Transverse colon (tissue), 4 donors: ENCODE data around the gene CBFA2T2.

ENCODE experiments used
- POLR2A ChIP-seq: fragments of 450-650 bp; IDR thresholded peaks from one replicate; pipeline ENCODE4 v1.6.1; 2016; ENCODE audit warnings: antibody characterized with exemption, mild to moderate bottlenecking, moderate library complexity
- POLR2AphosphoS5 ChIP-seq, 3 donors: sonication (generic); formaldehyde crosslinking; IDR thresholded peaks; one replicate each; pipeline ENCODE4 v1.6.1; 2016; ENCODE audit warnings: antibody characterized with exemption in 3 of 3
- TF ChIP-seq, protein P1 (sequence below), 5 experiments: fragments of 200-600 bp in 3 of 5; fragments of 450-650 bp in 2 of 5; sonication (generic) in 3 of 5; IDR thresholded peaks; 1 replicate in 2 of 5; 2 replicates in 3 of 5; pipeline ENCODE4 v1.5.1; 2016 to 2017; ENCODE audit warnings: antibody characterized with exemption in 5 of 5, inconsistent platforms in 3 of 5, mild to moderate bottlenecking in 2 of 5, moderate library complexity in 1 of 5

DNA sequence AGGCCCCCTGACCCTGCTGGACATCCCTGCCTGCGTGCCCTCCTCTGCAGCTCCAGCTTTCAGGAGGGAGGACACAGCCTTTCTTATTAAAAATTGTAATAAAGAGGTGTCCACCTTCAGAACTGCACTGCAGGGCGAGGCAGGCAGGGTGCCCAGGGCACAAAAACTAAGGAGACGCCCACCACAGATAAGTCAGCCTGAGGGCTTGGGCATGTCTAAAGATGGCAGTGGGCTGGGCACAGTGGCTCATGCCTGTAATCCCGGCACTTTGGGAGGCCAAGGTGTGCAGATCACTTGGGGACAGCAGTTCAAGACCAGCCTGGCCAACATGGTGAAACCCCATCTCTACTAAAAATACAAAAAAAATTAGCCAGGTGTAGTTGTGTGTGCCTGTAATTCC lies 165.3 kb downstream of the CBFA2T2 start:
- TF ChIP-seq, protein P1, sequence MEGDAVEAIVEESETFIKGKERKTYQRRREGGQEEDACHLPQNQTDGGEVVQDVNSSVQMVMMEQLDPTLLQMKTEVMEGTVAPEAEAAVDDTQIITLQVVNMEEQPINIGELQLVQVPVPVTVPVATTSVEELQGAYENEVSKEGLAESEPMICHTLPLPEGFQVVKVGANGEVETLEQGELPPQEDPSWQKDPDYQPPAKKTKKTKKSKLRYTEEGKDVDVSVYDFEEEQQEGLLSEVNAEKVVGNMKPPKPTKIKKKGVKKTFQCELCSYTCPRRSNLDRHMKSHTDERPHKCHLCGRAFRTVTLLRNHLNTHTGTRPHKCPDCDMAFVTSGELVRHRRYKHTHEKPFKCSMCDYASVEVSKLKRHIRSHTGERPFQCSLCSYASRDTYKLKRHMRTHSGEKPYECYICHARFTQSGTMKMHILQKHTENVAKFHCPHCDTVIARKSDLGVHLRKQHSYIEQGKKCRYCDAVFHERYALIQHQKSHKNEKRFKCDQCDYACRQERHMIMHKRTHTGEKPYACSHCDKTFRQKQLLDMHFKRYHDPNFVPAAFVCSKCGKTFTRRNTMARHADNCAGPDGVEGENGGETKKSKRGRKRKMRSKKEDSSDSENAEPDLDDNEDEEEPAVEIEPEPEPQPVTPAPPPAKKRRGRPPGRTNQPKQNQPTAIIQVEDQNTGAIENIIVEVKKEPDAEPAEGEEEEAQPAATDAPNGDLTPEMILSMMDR (IDR thresholded peaks at IDR 0.05) = no peak
- no peak for TF ChIP-seq POLR2AphosphoS5 (IDR thresholded peaks at IDR 0.05)
- no peak for TF ChIP-seq POLR2A
